GM18951 (cell line): Measurements from ENCODE around the gene PI4K2A.
"Not testable (repeated sequence)": the region's sequence is repeated elsewhere in the genome, so short reads cannot be mapped to it uniquely, and the experiment has no call there.

ENCODE experiments used
- POLR2A ChIP-seq: IDR thresholded peaks from 4 replicates; pipeline ENCODE4 v1.6.1; 2011; ENCODE audit warnings: mild to moderate bottlenecking; ENCODE audit not compliant: insufficient read length, insufficient read depth; ENCODE audit errors: extremely low read depth
- in situ Hi-C: fragments of 300-500 bp; cut with MboI; formaldehyde crosslinking; loops from one replicate; pipeline ENCODE4 v1.12.0; 2022; ENCODE audit warnings: low sequenced_read_pairs, mixed read lengths, inconsistent platforms; ENCODE audit not compliant: unreplicated experiment

PI4K2A gene

DNA sequence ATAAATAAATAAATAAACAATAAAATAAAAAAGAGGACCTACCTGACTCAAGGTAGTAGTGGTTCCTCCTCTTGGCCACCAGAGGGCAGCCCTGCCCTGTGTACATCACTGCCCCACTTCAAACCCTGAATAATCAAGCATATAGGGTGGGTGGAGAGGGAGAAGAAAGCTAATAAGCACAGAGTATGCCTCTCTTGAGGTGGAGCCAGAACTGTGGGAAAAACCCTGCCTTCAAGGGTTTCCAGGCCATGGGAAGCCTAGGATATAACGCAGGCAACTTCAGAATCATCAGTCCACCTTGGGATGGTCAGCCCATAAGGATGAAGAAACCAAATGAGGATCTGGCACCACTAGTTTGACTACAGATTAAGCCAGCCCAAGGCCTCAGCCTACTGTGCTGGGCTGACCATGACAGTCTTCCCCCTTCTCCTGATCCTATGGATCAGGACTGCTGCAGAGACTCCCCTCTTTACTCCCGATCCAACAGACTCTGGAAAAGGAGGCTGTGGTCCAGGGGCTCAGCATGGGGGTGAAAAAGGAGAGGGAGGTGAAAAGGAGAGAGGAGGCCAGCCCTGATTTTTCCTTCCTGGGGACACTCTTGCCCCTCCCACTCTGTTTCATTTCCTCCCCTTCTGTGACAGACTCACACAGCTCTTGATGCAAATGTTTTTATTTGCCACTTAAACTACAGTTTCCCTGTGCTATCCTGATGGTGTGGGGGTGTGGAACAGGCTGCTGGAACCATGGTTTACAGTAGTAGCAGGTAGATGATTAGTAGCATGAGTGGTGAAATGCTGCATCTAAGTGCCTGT is 36.5 kb downstream of the PI4K2A start:
- no peak for TF ChIP-seq POLR2A
- in situ Hi-C loops = no loop called here

DNA sequence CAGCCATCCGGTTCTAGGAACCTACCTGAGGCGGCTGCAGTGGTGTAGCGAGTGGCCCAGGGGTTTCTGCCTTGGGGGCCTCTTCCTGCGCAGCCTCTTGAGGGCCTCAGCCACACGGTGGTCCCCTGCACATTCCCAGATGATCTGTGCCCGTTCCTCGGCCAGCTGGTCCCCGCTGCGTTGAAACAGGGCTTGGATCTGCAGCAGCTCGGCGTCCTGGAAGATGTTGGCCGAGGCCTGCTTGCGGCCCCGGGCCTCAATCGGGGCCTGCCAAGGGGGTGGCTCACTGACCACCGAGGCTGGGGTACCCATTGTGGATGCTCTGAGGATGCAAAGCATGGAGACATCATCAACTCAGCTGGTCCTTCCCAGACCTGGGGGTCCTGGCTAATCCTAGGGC is 39.1 kb downstream of the PI4K2A start:
- no peak for TF ChIP-seq POLR2A
- in situ Hi-C loops = no loop called here

DNA sequence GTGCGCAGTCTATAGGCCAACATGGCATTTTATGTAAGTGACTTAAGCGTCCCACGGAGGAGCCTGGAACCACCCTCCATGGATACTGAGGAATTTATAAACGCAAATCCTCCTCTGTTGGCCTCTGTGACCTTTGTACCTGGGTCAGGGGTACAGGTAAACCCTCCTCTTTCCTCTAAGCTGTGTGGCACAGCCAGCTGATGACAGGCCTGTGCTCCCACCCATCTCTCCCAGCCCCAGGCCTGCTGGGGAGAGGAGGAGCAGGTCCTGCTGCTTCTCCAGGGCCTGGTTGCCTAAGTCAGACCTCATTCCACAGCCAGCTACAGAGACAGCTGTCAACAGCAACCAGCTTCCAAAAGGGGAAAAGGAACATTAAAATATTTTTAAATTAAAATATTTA is 41.6 kb downstream of the PI4K2A start:
- no peak for TF ChIP-seq POLR2A
- in situ Hi-C loops = no loop called here

DNA sequence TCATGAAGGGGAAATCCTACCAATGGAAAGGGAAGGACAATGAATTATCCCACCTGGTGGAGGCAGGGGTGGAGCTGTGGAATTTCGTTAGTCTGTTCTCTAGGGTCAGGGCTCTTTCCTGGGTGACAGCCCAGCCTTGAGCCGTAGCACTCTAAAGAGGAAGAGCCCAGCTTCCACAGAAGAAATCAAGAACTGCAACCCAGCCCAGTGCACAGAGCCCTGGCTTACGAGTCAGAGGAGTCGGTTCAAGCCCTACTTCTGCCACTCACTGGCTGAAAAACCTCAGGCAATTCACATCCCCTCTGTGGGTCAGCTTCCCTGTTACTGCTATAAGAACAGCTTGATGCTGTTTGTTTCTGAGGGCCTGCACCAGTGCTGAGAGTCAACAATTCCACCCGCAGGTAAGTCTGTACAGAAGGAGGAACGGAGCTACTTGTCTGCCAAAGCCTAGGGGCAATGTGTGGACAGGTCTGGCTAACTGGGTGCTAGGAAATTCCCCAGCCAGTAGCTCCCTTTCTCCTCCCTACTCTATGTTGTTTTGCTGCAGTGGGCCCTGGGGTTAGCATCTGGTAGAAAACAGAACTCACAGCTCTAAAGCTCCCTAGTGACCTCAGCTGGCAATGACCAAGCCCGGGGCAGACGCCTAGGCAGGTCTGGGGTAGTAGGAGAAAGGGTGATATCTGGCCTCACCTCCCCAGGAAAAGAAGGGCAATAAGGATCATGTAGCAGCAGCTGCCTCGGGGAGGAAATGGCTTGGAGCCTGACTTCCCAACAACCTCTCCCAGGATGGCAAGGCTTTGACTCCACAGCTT is 43.3 kb downstream of the PI4K2A start:
- TF ChIP-seq POLR2A = no peak
- in situ Hi-C loops = no loop called here

DNA sequence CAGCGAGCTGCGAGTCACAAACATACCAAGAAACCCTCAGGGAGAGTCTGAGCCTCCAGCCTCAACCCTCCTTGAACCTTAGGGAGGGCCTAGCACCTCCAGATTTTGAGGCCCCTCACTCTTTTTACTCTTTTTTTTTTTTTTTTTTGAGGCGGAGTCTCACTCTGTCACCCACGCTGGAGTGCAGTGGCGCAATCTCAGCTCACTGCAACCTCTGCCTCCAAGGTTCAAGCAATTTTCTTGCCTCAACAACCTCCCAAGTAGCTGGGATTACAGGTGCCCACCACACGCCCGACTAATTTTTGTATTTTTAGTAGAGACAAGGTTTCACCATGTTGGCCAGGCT is 43.9 kb downstream of the PI4K2A start:
- in situ Hi-C loops = not testable (repeated sequence)

DNA sequence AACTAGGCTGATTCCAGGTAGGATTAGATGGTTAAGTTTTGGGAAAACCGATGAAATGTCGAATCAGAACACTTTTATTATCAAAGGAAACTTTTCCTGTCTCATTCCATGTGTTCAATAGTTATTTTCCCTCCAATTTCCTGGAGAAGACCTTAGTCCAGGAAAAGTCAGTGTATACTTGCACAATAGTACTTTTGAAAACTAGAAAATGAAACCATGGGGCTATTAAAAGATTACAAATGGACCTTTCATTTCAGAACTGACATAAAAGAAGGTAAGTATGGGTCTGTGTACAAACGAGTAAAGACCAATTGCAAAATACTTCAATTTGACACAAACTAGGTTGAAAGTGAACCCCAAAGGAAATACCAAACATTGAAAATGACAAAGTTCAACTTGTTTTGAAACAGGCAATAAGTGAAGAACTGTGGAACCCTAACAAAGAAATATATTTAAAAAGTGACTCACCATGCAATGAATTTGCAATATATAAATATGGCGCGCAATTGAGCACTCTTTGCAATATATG is 44.5 kb downstream of the PI4K2A start:
- no peak for TF ChIP-seq POLR2A
- in situ Hi-C loops = no loop called here

DNA sequence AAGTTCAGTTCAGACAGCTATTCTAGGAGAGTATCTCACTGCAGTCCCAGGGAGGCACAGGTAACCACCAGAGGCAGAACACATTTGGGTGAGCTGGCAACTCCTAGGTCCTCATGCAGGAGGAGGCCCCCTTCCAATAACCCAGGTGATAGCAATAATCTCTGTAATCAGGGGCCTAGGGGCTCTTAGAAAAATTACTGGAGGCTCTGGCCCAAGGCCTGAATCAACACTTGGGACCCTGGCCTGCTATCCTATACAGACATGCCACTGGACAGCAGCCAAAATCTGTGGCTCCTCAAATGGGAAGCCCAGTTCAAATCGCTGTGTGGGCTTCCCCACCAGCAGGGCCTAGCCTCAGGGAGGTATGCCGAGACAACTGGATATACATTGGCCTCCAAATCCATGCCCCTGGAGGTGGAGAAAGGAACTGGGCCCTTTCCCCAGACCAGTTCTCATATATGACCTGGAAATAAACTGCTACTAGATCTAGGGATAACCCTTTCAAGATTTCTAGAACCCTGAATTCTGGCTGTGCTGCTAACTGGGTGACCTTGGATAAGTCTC is 45.0 kb downstream of the PI4K2A start:
- in situ Hi-C loops = no loop called here
- no peak for TF ChIP-seq POLR2A

DNA sequence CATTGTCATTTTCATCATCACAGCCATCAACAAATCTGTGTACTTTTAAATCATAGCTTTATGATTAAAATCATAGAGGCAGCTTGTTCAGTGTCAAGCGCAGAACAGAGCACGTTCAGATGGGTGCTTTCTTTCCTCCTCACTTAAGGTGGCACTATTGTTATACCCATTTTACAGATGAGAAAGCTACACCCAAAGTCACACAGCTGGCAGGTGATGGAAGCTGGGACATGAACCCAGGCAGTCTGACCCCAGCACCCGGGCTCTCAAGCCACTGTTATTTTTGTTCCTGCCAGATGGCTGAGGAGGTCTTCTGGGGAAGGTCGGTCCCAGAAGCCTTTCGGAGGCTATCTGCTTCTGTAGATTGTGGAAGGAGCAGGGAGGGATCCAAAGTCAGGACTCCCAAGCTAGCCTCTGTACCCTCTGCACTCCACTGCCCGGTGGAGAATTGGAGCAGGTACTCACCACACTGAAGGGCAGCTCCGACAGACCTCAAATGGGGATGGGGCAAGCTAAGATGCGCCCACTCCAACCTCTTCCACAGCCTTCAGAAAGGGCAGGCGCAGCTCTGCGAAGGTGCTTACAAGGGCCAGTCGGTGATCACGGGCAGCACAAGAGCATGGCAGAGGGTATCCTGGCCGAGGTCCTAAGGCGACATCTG is 46.0 kb downstream of the PI4K2A start:
- in situ Hi-C loops = no loop called here
- no peak for TF ChIP-seq POLR2A

DNA sequence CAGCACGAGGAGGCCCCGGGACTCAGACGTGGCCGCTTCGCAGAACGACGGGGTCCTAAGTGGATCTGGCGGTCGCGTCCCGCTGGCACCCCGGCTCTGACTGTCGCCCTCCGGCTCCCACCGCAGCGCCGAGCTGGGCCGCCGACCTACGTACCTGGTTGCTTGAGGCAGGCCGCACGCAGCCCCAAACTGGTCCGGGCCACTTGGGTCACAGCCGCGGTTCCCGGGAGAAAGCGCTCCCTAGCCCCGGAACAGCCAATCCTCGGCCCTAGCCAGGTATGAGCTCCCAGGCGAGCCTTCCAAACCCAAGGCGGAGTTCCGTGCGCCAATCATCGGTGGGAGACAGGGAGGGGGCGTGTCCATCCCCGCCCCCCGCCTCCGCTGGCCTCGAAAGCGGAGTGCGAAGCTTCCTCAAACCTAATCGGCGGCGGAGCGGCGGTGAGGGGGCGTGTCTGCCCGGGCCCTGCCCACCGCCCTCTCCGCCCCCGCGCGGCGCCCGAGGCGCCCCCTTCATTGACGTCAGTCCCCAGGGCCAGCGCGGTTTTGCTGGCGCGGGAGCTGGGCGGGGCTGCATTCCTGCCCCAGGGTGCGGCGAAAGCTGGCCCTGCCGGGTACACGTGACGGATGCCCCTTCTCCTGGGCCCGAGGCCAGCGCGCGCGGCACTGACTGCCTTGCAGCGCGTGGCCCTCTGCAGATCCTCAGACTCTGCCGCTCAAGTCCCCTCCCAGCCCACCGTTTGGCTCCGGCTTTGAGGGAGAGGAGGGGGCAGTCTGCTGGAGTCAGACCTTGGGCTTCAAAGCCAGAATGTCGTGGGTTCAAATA is 46.7 kb downstream of the PI4K2A start, which contains the start of gene AVPI1:
Gene AVPI1, minus strand, starts transcription at position 280 of the 823 bp plus-strand sequence. CDS start 7,336 bp downstream, outside the sequence.
- in situ Hi-C loops = no loop called here
- peak; percentile 61 for TF ChIP-seq POLR2A

DNA sequence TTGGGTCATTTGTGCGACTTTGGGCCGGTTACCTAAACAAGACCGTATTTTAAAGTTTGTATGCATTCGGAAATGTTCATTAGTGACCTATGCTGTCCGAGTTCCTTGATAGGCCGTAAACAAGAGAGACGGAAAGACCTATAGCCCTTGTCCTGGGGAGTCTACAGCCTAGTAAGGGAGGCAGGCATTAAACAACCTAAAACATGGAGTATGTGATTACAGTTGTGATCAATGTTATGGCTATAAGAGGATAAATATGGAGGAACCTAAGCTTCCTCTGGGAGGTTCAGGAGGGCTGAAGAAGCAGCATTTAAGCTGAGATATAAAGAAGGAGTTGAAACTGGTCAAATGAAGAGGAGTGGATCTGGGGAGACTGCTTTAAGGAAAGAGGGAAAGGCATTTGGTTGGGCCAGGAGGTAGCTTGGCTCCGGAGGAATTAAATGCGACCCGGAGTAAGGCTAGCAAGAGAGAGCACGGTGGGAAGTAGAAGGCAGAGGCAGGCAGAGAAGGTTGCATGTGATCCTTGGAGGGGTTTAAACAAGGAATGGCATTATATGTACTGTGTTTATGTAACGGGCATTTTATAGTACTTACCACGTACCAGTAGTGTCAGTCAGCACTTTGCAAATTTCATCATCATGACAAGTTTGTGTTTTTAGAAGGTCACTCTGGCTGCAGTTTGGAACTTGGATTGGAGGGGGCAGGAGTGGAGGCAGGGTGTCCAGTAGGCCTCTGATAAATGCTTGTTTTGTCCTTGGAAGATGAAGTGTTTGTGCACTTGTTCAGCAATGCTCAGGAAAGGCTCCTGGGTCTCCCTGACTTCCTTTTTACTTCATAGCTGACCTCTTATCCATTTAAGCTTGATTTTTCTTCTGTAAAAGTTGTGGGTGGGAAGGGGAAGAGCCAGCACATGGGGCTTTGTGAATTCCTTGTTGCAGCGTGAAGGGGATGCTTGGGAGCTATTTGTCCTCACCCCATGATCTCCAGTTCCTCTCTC is 47.6 kb downstream of the PI4K2A start:
- in situ Hi-C loops = no loop called here
- no peak for TF ChIP-seq POLR2A

DNA sequence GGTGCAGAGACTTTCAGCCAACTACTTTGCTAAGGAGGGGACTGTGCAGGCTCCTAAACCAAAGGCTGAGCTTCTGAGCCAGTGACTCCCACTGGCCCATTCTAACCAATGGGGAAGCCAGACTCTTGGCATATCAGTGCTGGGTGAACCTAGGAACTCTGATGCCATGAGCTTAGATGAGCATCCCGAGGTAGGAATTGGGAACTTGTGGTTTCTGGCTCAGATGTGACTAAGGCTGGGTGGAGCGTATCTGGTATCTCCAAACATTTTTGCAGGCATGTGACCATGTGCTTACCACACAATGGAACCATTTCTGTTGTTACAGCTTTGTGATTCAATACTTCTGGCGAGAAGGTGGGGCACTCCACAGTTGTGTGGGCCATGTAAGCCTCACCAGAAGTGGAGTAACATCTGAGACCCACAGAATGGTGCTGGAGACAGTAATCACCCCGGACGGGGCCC is 49.1 kb downstream of the PI4K2A start:
- in situ Hi-C loops = no loop called here
- no peak for TF ChIP-seq POLR2A
